Measurements from ENCODE around the gene LRMDA. TPM values are rescaled to one million over a fixed set of nuclear protein-coding genes. Genes with fewer than 3 reads are reported as not detected.

Gene LRMDA
- total and polyA plus RNA-seq, 2 of the 13 experiments (the other 11 are each of a cell fraction or from before 2014, with no cell fraction given): 13.4 to 22.0 TPM

DNA sequence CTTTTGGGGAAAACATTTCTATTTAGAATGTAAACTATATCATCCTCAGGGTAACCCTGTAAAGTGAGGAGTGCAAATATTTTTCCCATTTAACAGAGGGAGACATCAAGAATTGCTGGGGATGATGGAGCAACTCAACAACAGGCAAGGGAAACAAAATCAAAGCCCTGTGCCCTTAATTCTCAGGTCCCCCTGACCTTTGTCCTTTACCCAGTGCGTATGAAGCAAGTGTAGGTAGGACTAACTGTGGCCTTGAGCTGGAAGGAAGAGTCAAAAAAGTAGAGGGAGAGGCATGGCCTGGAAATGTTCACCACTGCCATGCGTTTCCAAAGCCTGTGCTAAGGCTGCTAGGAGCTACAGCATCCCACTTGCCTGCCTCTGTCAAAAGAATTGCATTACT is 896.9 kb downstream of the LRMDA start (continued):
- TF ChIP-seq KAT7 (CRISPR knock-in tag; IDR thresholded peaks at IDR 0.05; ENCODE audit: borderline replicate concordance): no peak
- peak; percentile 41; the same call in 1 of the 2 replicates for TF ChIP-seq CEBPG (CRISPR knock-in tag; IDR thresholded peaks at IDR 0.05)
- TF ChIP-seq, protein P1, sequence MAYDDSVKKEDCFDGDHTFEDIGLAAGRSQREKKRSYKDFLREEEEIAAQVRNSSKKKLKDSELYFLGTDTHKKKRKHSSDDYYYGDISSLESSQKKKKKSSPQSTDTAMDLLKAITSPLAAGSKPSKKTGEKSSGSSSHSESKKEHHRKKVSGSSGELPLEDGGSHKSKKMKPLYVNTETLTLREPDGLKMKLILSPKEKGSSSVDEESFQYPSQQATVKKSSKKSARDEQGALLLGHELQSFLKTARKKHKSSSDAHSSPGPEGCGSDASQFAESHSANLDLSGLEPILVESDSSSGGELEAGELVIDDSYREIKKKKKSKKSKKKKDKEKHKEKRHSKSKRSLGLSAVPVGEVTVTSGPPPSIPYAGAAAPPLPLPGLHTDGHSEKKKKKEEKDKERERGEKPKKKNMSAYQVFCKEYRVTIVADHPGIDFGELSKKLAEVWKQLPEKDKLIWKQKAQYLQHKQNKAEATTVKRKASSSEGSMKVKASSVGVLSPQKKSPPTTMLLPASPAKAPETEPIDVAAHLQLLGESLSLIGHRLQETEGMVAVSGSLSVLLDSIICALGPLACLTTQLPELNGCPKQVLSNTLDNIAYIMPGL (CRISPR knock-in tag; IDR thresholded peaks at IDR 0.05; ENCODE audit: borderline replicate concordance in 1 of 2, low read depth in 1 of 2): no peak
- no peak for TF ChIP-seq NR2F6 (IDR thresholded peaks at IDR 0.05)
- 0 out of 2 replicates have a peak, but pooled peaks have one; percentile 47 for TF ChIP-seq NR2F6 (CRISPR knock-in tag; IDR thresholded peaks at IDR 0.05)
- no peak for TF ChIP-seq HOXA7 (CRISPR knock-in tag; IDR thresholded peaks at IDR 0.05)
- TF ChIP-seq, protein P2, sequence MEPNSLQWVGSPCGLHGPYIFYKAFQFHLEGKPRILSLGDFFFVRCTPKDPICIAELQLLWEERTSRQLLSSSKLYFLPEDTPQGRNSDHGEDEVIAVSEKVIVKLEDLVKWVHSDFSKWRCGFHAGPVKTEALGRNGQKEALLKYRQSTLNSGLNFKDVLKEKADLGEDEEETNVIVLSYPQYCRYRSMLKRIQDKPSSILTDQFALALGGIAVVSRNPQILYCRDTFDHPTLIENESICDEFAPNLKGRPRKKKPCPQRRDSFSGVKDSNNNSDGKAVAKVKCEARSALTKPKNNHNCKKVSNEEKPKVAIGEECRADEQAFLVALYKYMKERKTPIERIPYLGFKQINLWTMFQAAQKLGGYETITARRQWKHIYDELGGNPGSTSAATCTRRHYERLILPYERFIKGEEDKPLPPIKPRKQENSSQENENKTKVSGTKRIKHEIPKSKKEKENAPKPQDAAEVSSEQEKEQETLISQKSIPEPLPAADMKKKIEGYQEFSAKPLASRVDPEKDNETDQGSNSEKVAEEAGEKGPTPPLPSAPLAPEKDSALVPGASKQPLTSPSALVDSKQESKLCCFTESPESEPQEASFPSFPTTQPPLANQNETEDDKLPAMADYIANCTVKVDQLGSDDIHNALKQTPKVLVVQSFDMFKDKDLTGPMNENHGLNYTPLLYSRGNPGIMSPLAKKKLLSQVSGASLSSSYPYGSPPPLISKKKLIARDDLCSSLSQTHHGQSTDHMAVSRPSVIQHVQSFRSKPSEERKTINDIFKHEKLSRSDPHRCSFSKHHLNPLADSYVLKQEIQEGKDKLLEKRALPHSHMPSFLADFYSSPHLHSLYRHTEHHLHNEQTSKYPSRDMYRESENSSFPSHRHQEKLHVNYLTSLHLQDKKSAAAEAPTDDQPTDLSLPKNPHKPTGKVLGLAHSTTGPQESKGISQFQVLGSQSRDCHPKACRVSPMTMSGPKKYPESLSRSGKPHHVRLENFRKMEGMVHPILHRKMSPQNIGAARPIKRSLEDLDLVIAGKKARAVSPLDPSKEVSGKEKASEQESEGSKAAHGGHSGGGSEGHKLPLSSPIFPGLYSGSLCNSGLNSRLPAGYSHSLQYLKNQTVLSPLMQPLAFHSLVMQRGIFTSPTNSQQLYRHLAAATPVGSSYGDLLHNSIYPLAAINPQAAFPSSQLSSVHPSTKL (CRISPR knock-in tag; IDR thresholded peaks at IDR 0.05): peak; percentile 47; the same call in 1 of the 2 replicates
- TF ChIP-seq FOXO1 (CRISPR knock-in tag; IDR thresholded peaks at IDR 0.05): peak; percentile 38; the same call in 1 of the 2 replicates
- TF ChIP-seq AHR (CRISPR knock-in tag; IDR thresholded peaks at IDR 0.05): no peak
- TF ChIP-seq ZNF431 (CRISPR knock-in tag; IDR thresholded peaks at IDR 0.05; ENCODE audit: borderline replicate concordance, low read depth): no peak
- no peak for TF ChIP-seq ARHGAP35 (CRISPR knock-in tag; IDR thresholded peaks at IDR 0.05; ENCODE audit: borderline replicate concordance)
- TF ChIP-seq POGZ (CRISPR knock-in tag; IDR thresholded peaks at IDR 0.05): peak; percentile 70; the same call in 1 of the 2 replicates
- TF ChIP-seq GATAD2A (CRISPR knock-in tag; IDR thresholded peaks at IDR 0.05): peak; percentile 35; the same call in 1 of the 2 replicates
- no peak for TF ChIP-seq KLF6 (CRISPR knock-in tag; IDR thresholded peaks at IDR 0.05)
- peak; percentile 89 for TF ChIP-seq HNF4A (CRISPR knock-in tag; IDR thresholded peaks at IDR 0.05)
- no peak for TF ChIP-seq GTF2F1 (IDR thresholded peaks at IDR 0.05; ENCODE audit: low read length)
- TF ChIP-seq ZBTB7B (CRISPR knock-in tag; IDR thresholded peaks at IDR 0.05): no peak
- no peak for TF ChIP-seq NFYB (CRISPR knock-in tag; IDR thresholded peaks at IDR 0.05)
- peak; percentile 63; the same call in 1 of the 2 replicates for TF ChIP-seq HNF4G (IDR thresholded peaks at IDR 0.05; ENCODE audit: borderline replicate concordance, low read depth, low read length)
- TF ChIP-seq HNF4G (CRISPR knock-in tag; IDR thresholded peaks at IDR 0.05; ENCODE audit: borderline replicate concordance, low read depth): no peak
- TF ChIP-seq PCBP2 (optimal IDR thresholded peaks at IDR 0.05; ENCODE audit: low read depth, low read length, poor library complexity, severe bottlenecking): no peak
- TF ChIP-seq, protein P3, sequence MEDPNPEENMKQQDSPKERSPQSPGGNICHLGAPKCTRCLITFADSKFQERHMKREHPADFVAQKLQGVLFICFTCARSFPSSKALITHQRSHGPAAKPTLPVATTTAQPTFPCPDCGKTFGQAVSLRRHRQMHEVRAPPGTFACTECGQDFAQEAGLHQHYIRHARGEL (CRISPR knock-in tag; IDR thresholded peaks at IDR 0.05): no peak
- TF ChIP-seq SOX6 (IDR thresholded peaks at IDR 0.05): no peak
- peak; percentile 41 for TF ChIP-seq SOX6 (CRISPR knock-in tag; IDR thresholded peaks at IDR 0.05)
- TF ChIP-seq ELF4 (CRISPR knock-in tag; IDR thresholded peaks at IDR 0.05; ENCODE audit: borderline replicate concordance): no peak
- TF ChIP-seq SNAI1 (CRISPR knock-in tag; IDR thresholded peaks at IDR 0.05; ENCODE audit: borderline replicate concordance): no peak
- TF ChIP-seq PTBP1 (IDR thresholded peaks at IDR 0.05; ENCODE audit: low read depth, low read length, poor library complexity, severe bottlenecking): no peak

All from HepG2 (cell line).